ENCODE data around the gene CHST12. TPM values are rescaled to one million over a fixed set of nuclear protein-coding genes. Genes with fewer than 3 reads are reported as not detected.
A peak's percentile ranks its signal among the peaks of the same experiment; 100 is the strongest.

CHST12 gene
- total and polyA plus RNA-seq, 4 experiments from 2014 or later = 11.6 to 30.7 (median 26.0) TPM

DNA sequence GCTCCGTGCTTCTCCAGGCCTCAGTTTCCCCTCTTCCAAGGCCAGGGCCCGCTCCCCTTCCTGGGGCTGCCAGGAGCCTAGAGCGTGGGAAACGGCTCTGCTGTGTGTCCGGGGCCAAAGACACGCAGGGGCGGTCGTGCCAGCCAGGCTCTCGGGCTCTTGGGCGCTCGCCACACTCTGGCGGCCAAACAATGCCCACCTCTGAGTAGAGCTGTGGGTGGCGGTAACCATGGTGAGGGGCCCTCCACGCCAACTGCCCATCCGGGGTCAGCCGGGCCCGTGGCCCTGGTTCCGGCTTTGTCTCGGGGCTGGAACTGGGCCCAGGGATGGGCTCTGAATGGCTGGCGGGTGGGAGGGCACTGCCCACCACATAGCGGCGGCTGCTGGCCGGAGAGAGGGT lies 56.8 kb downstream of the CHST12 start:
- no peak overlapping the region for H3K27ac ChIP-seq (ENCODE audit: low read depth, low read length)
- no peak for DNase-seq
- Mint-ChIP-seq H3K4me3 (no peak overlapping the region), H3K27me3 (peaks cover 0 to 4% of the 10 kb centered on the region in 2 donors), H3K36me3 (no peaks in the 10 kb centered on the region), H3K27ac (no peak overlapping the region), H3K9me3 (peaks cover 0 to 2% (median 0%) of the 10 kb centered on the region in 8 donors), H3K4me1 (peaks cover 3 to 9% (median 7%) of the 10 kb centered on the region in 4 donors)
- H3K36me3 ChIP-seq (ENCODE audit: insufficient read depth, low read length) = no peaks in the 10 kb centered on the region
- no peaks in the 10 kb centered on the region for H3K9me3 ChIP-seq (ENCODE audit: control insufficient read depth in 1 of 2, low read length in 2 of 2)
- H3K4me3 ChIP-seq (ENCODE audit: low read length in 2 of 2) = no peak overlapping the region
- H3K27me3 ChIP-seq (ENCODE audit: insufficient read depth, low read length) = no peaks in the 10 kb centered on the region
- intact Hi-C loops (cut with micrococcal nuclease) = no loop called here
- CTCF ChIA-PET (ENCODE audit: partially characterized antibody) = interaction anchor here (1.0 to 2.6 kb wide), 2 partner anchors 9 kb away, joined by 4 to 14 read pairs; no protein-coding TSS in a partner anchor
- POLR2A ChIA-PET (ENCODE audit: partially characterized antibody) = interaction anchor here (1.1 kb wide), 1 partner anchor 27 kb away, joined by 3 read pairs; no protein-coding TSS in a partner anchor
- peaks cover 8% of the 10 kb centered on the region for H3K4me1 ChIP-seq (ENCODE audit: insufficient read depth, low read length)

DNA sequence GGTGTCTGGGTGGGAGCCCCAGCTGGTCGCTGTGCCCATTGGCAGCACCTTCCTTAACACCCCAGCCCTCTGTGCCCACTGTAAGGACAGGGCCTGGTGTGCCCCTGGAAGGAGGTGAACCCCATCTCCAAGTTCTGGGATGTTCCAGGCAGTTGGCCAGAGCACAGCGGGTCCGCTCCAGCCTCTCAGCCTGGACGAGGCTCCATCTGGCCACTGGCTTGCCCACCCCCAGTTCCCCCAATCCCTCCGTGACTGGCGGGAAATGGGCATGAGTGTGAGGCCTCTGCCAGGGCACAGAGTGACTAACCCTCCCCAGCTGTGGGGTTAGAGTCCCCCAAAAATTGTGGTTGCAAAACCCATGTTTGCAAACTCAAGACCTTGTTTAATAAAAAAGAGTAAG lies 57.2 kb downstream of the CHST12 start:
- Mint-ChIP-seq H3K27me3 (peaks cover 0 to 4% of the 10 kb centered on the region in 2 donors), H3K27ac (no peak overlapping the region)

GRCh38 chr7:2461268-2462026 lies 58.0 kb downstream of the CHST12 start:
- no peak overlapping the region for H3K27ac ChIP-seq (ENCODE audit: low read depth, low read length)
- H3K4me3 Mint-ChIP-seq = no peak overlapping the region
- no peaks in the 10 kb centered on the region for H3K36me3 ChIP-seq (ENCODE audit: insufficient read depth, low read length)
- H3K9me3 Mint-ChIP-seq = no peaks in the 10 kb centered on the region
- no peaks in the 10 kb centered on the region for H3K27me3 ChIP-seq (ENCODE audit: insufficient read depth, low read length)
- no peaks in the 10 kb centered on the region for H3K36me3 Mint-ChIP-seq
- ChIA-PET CTCF (ENCODE audit: partially characterized antibody) (no interaction called here), POLR2A (ENCODE audit: partially characterized antibody) (interaction anchor here (1.1 kb wide), 1 partner anchor 26 kb away, joined by 3 read pairs; no protein-coding TSS in a partner anchor)
- peaks cover 8% of the 10 kb centered on the region for H3K4me1 ChIP-seq (ENCODE audit: insufficient read depth, low read length)
- intact Hi-C loops (cut with micrococcal nuclease) = no loop called here
- H3K27ac Mint-ChIP-seq = no peak overlapping the region
- peaks cover 0 to 4% of the 10 kb centered on the region in 2 donors for H3K27me3 Mint-ChIP-seq
- peaks cover 3 to 9% (median 7%) of the 10 kb centered on the region in 4 donors for H3K4me1 Mint-ChIP-seq
- no peaks in the 10 kb centered on the region for H3K9me3 ChIP-seq (ENCODE audit: control insufficient read depth in 1 of 2, low read length in 2 of 2)
- DNase-seq = no peak
- no peak overlapping the region for H3K4me3 ChIP-seq (ENCODE audit: low read length in 2 of 2)

More for the DNA sequence above, 57.2 kb downstream of the CHST12 start:
- Histone ChIP-seq H3K27me3 (ENCODE audit: insufficient read depth, low read length) (no peaks in the 10 kb centered on the region), H3K27ac (ENCODE audit: low read depth, low read length) (no peak overlapping the region), H3K9me3 (ENCODE audit: control insufficient read depth in 1 of 2, low read length in 2 of 2) (no peaks in the 10 kb centered on the region), H3K36me3 (ENCODE audit: insufficient read depth, low read length) (no peaks in the 10 kb centered on the region), H3K4me3 (ENCODE audit: low read length in 2 of 2) (no peak overlapping the region), H3K4me1 (ENCODE audit: insufficient read depth, low read length) (peaks cover 8% of the 10 kb centered on the region)
- Mint-ChIP-seq H3K9me3 (peaks cover 0 to under 1% (median 0%) of the 10 kb centered on the region in 8 donors), H3K36me3 (no peaks in the 10 kb centered on the region), H3K4me1 (peaks cover 3 to 9% (median 7%) of the 10 kb centered on the region in 4 donors), H3K4me3 (no peak overlapping the region)
- peak in 1 of 5 donors; percentile 24 for DNase-seq
- ChIA-PET POLR2A (ENCODE audit: partially characterized antibody) (interaction anchor here (1.1 kb wide), 1 partner anchor 27 kb away, joined by 3 read pairs; no protein-coding TSS in a partner anchor), CTCF (ENCODE audit: partially characterized antibody) (interaction anchor here (1.0 to 2.6 kb wide), 2 partner anchors 9 to 10 kb away, joined by 4 to 14 read pairs; no protein-coding TSS in a partner anchor)
- intact Hi-C loops (cut with micrococcal nuclease) = no loop called here

DNA sequence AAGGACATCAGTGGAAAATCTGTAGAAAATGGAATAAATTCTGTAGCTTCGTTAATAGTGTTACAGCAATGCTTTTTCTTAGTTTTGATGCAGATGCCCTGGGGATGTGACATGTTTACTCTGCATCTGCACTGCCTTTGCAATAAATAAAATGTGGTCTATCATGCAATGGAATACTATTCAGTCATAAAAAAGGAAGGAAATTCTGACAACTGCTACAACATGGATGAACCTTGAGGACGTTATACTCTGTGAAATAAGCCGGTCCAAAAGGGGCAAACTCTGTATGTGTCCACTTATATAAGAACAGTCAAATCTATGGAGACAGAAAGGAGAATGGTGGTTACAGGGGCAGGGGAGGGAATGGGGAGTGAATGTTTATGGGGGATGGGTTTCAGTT lies 59.3 kb downstream of the CHST12 start:
- H3K36me3 Mint-ChIP-seq = no peaks in the 10 kb centered on the region
- H3K9me3 Mint-ChIP-seq = no peaks in the 10 kb centered on the region
- DNase-seq = no peak
- H3K27me3 Mint-ChIP-seq = peaks cover 0 to 3% of the 10 kb centered on the region in 2 donors
- no peak overlapping the region for H3K27ac ChIP-seq (ENCODE audit: low read depth, low read length)
- no peak overlapping the region for H3K4me3 ChIP-seq (ENCODE audit: low read length in 2 of 2)
- no peaks in the 10 kb centered on the region for H3K27me3 ChIP-seq (ENCODE audit: insufficient read depth, low read length)
- H3K36me3 ChIP-seq (ENCODE audit: insufficient read depth, low read length) = no peaks in the 10 kb centered on the region
- intact Hi-C loops (cut with micrococcal nuclease) = no loop called here
- H3K4me3 Mint-ChIP-seq = no peak overlapping the region
- ChIA-PET CTCF (ENCODE audit: partially characterized antibody) (no interaction called here), POLR2A (ENCODE audit: partially characterized antibody) (no interaction called here)
- H3K4me1 Mint-ChIP-seq = peaks cover 3 to 8% (median 4%) of the 10 kb centered on the region in 4 donors
- H3K27ac Mint-ChIP-seq = peak overlapping the region in 1 of 7 donors; percentile 42
- H3K4me1 ChIP-seq (ENCODE audit: insufficient read depth, low read length) = peaks cover 6% of the 10 kb centered on the region
- no peaks in the 10 kb centered on the region for H3K9me3 ChIP-seq (ENCODE audit: control insufficient read depth in 1 of 2, low read length in 2 of 2)

DNA sequence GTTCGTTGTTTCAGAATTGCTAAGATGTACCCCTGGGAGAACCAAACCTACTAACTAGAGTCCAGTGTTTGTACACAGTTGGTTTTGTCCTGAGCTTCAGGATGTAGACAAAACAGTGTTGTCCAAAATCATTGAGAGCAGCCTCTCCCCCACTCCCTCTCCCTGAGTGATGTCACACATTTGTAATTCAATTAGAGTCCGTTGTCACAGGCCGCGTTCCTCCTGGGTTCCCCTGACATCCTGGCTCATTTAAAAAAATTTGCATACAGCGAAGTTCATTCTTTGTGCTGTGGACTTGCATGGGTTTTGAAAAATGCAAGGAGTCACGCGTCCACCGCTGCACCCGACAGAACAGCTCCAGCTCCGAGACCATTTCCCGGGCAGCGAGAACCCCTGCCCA lies 62.5 kb downstream of the CHST12 start:
- H3K9me3 Mint-ChIP-seq = no peaks in the 10 kb centered on the region
- no peaks in the 10 kb centered on the region for H3K27me3 ChIP-seq (ENCODE audit: insufficient read depth, low read length)
- no peaks in the 10 kb centered on the region for H3K4me1 ChIP-seq (ENCODE audit: insufficient read depth, low read length)
- H3K4me1 Mint-ChIP-seq = peaks cover 2 to 5% (median 4%) of the 10 kb centered on the region in 4 donors
- peaks cover 4 to 5% of the 10 kb centered on the region in 2 donors for H3K27me3 Mint-ChIP-seq
- H3K36me3 Mint-ChIP-seq = no peaks in the 10 kb centered on the region
- no peak for DNase-seq
- H3K36me3 ChIP-seq (ENCODE audit: insufficient read depth, low read length) = no peaks in the 10 kb centered on the region
- CTCF ChIA-PET (ENCODE audit: partially characterized antibody) = no interaction called here
- intact Hi-C loops (cut with micrococcal nuclease) = no loop called here
- H3K27ac Mint-ChIP-seq = no peak overlapping the region
- no peak overlapping the region for H3K4me3 Mint-ChIP-seq
- no peak overlapping the region for H3K4me3 ChIP-seq (ENCODE audit: low read length in 2 of 2)
- H3K27ac ChIP-seq (ENCODE audit: low read depth, low read length) = no peak overlapping the region
- H3K9me3 ChIP-seq (ENCODE audit: control insufficient read depth in 1 of 2, low read length in 2 of 2) = no peaks in the 10 kb centered on the region
- POLR2A ChIA-PET (ENCODE audit: partially characterized antibody) = no interaction called here

GRCh38 chr7:2466675-2467074 lies 63.3 kb downstream of the CHST12 start:
- Histone ChIP-seq H3K27ac (ENCODE audit: low read depth, low read length) (no peak overlapping the region), H3K27me3 (ENCODE audit: insufficient read depth, low read length) (no peaks in the 10 kb centered on the region), H3K4me3 (ENCODE audit: low read length in 2 of 2) (no peak overlapping the region), H3K9me3 (ENCODE audit: control insufficient read depth in 1 of 2, low read length in 2 of 2) (no peaks in the 10 kb centered on the region), H3K4me1 (ENCODE audit: insufficient read depth, low read length) (no peaks in the 10 kb centered on the region), H3K36me3 (ENCODE audit: insufficient read depth, low read length) (no peaks in the 10 kb centered on the region)
- Mint-ChIP-seq H3K27ac (no peak overlapping the region), H3K4me3 (no peak overlapping the region), H3K36me3 (no peaks in the 10 kb centered on the region), H3K9me3 (no peaks in the 10 kb centered on the region), H3K27me3 (peaks cover 4 to 5% of the 10 kb centered on the region in 2 donors), H3K4me1 (peaks cover 2 to 5% (median 4%) of the 10 kb centered on the region in 4 donors)
- ChIA-PET CTCF (ENCODE audit: partially characterized antibody) (interaction anchor here (0.7 to 5.5 kb wide), 3 partner anchors 15 to 54 kb away, joined by 3 to 79 read pairs (median 3); no protein-coding TSS in a partner anchor), POLR2A (ENCODE audit: partially characterized antibody) (no interaction called here)
- no peak for DNase-seq
- intact Hi-C loops (cut with micrococcal nuclease) = no loop called here

- Mint-ChIP-seq H3K9me3 (no peaks in the 10 kb centered on the region), H3K27me3 (peaks cover 2 to 5% of the 10 kb centered on the region in 2 donors), H3K4me1 (peaks cover 2 to 5% (median 4%) of the 10 kb centered on the region in 4 donors), H3K36me3 (no peaks in the 10 kb centered on the region), H3K27ac (no peak overlapping the region), H3K4me3 (no peak overlapping the region)
- POLR2A ChIA-PET (ENCODE audit: partially characterized antibody) = interaction anchor here (0.7 to 1.2 kb wide), 2 partner anchors 49 to 78 kb away, joined by 3 read pairs; no protein-coding TSS in a partner anchor
- H3K27me3 ChIP-seq (ENCODE audit: insufficient read depth, low read length) = no peaks in the 10 kb centered on the region
- no peak for DNase-seq
- intact Hi-C loops (cut with micrococcal nuclease) = no loop called here
- no peaks in the 10 kb centered on the region for H3K4me1 ChIP-seq (ENCODE audit: insufficient read depth, low read length)
- no peak overlapping the region for H3K4me3 ChIP-seq (ENCODE audit: low read length in 2 of 2)
- CTCF ChIA-PET (ENCODE audit: partially characterized antibody) = interaction anchor here (0.5 to 5.5 kb wide), 22 partner anchors 9 to 891 kb away, joined by 3 to 79 read pairs (median 4); no protein-coding TSS in a partner anchor
- no peaks in the 10 kb centered on the region for H3K9me3 ChIP-seq (ENCODE audit: control insufficient read depth in 1 of 2, low read length in 2 of 2)
- no peaks in the 10 kb centered on the region for H3K36me3 ChIP-seq (ENCODE audit: insufficient read depth, low read length)
- no peak overlapping the region for H3K27ac ChIP-seq (ENCODE audit: low read depth, low read length)
These were observed 64.8 kb downstream of the CHST12 start for GRCh38 chr7:2468227-2468626.
